HEK293 (cell line): ENCODE measurements around the gene HMX1.

Source experiments
- MZF1 ChIP-seq: fragments of 450-650 bp; formaldehyde crosslinking; IDR thresholded peaks from 2 replicates; pipeline ENCODE4 v1.5.1; 2017; ENCODE audit warnings: missing biosample characterization, missing genetic modification characterization, borderline replicate concordance
- ZNF121 ChIP-seq: fragments of 450-650 bp; formaldehyde crosslinking; IDR thresholded peaks from 2 replicates; pipeline ENCODE4 v1.5.1; 2016; ENCODE audit warnings: missing biosample characterization, missing genetic modification characterization
- ZNF211 ChIP-seq: fragments of 450-650 bp; formaldehyde crosslinking; IDR thresholded peaks from 2 replicates; pipeline ENCODE4 v1.5.1; 2016; ENCODE audit warnings: low read depth, missing biosample characterization, missing genetic modification characterization
- ZNF239 ChIP-seq: fragments of 450-650 bp; formaldehyde crosslinking; IDR thresholded peaks from 2 replicates; pipeline ENCODE4 v1.5.1; 2016; ENCODE audit warnings: missing biosample characterization, missing genetic modification characterization
- ZNF324 ChIP-seq: fragments of 450-650 bp; formaldehyde crosslinking; IDR thresholded peaks from 2 replicates; pipeline ENCODE4 v1.5.1; 2016; ENCODE audit warnings: missing biosample characterization, missing genetic modification characterization
- ZNF37A ChIP-seq: fragments of 450-650 bp; IDR thresholded peaks from 2 replicates; pipeline ENCODE4 v1.5.1; 2018; ENCODE audit warnings: missing biosample characterization, missing genetic modification characterization
- TF ChIP-seq, protein P1 (sequence below): fragments of 450-650 bp; formaldehyde crosslinking; IDR thresholded peaks from 2 replicates; pipeline ENCODE4 v1.5.1; 2016; ENCODE audit warnings: missing biosample characterization, missing genetic modification characterization
- TF ChIP-seq, protein P2 (sequence below): fragments of 450-650 bp; formaldehyde crosslinking; IDR thresholded peaks from 2 replicates; pipeline ENCODE4 v1.5.1; 2016; ENCODE audit warnings: missing biosample characterization, missing genetic modification characterization
- TF ChIP-seq, protein P3 (sequence below): fragments of 450-650 bp; formaldehyde crosslinking; IDR thresholded peaks from 2 replicates; pipeline ENCODE4 v1.5.1; 2017; ENCODE audit warnings: missing biosample characterization, mild to moderate bottlenecking, missing genetic modification characterization, moderate library complexity

DNA sequence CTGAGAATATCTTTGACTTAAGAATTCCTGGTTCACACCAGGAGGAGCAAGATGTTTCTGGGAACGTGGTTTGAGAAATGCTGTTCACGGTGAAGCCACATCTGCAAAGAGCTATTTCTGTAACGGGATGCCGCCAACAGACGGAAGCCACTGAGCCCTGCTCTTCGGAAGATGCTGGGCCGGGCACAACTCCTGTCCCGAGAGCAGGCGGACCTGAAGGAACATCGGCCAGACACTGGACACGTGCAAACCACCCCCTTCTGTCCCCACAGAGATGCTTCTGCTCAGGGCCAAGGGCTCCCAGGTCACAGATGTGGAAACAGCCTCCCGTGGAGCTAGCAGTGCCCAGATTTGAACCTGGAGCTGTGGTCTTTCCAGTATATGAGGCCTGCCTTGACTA lies 24.3 kb downstream of the HMX1 start:
- TF ChIP-seq, protein P1, sequence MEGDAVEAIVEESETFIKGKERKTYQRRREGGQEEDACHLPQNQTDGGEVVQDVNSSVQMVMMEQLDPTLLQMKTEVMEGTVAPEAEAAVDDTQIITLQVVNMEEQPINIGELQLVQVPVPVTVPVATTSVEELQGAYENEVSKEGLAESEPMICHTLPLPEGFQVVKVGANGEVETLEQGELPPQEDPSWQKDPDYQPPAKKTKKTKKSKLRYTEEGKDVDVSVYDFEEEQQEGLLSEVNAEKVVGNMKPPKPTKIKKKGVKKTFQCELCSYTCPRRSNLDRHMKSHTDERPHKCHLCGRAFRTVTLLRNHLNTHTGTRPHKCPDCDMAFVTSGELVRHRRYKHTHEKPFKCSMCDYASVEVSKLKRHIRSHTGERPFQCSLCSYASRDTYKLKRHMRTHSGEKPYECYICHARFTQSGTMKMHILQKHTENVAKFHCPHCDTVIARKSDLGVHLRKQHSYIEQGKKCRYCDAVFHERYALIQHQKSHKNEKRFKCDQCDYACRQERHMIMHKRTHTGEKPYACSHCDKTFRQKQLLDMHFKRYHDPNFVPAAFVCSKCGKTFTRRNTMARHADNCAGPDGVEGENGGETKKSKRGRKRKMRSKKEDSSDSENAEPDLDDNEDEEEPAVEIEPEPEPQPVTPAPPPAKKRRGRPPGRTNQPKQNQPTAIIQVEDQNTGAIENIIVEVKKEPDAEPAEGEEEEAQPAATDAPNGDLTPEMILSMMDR, result no peak
- TF ChIP-seq, protein P2, sequence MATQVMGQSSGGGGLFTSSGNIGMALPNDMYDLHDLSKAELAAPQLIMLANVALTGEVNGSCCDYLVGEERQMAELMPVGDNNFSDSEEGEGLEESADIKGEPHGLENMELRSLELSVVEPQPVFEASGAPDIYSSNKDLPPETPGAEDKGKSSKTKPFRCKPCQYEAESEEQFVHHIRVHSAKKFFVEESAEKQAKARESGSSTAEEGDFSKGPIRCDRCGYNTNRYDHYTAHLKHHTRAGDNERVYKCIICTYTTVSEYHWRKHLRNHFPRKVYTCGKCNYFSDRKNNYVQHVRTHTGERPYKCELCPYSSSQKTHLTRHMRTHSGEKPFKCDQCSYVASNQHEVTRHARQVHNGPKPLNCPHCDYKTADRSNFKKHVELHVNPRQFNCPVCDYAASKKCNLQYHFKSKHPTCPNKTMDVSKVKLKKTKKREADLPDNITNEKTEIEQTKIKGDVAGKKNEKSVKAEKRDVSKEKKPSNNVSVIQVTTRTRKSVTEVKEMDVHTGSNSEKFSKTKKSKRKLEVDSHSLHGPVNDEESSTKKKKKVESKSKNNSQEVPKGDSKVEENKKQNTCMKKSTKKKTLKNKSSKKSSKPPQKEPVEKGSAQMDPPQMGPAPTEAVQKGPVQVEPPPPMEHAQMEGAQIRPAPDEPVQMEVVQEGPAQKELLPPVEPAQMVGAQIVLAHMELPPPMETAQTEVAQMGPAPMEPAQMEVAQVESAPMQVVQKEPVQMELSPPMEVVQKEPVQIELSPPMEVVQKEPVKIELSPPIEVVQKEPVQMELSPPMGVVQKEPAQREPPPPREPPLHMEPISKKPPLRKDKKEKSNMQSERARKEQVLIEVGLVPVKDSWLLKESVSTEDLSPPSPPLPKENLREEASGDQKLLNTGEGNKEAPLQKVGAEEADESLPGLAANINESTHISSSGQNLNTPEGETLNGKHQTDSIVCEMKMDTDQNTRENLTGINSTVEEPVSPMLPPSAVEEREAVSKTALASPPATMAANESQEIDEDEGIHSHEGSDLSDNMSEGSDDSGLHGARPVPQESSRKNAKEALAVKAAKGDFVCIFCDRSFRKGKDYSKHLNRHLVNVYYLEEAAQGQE, result no peak
- no peak for TF ChIP-seq ZNF37A
- TF ChIP-seq ZNF239 (tag by site-specific recombination), result no peak
- no peak for TF ChIP-seq MZF1 (tag by site-specific recombination)
- no peak for TF ChIP-seq ZNF324 (tag by site-specific recombination)
- TF ChIP-seq ZNF121, result no peak
- no peak for TF ChIP-seq ZNF211 (tag by site-specific recombination)
- TF ChIP-seq, protein P3, sequence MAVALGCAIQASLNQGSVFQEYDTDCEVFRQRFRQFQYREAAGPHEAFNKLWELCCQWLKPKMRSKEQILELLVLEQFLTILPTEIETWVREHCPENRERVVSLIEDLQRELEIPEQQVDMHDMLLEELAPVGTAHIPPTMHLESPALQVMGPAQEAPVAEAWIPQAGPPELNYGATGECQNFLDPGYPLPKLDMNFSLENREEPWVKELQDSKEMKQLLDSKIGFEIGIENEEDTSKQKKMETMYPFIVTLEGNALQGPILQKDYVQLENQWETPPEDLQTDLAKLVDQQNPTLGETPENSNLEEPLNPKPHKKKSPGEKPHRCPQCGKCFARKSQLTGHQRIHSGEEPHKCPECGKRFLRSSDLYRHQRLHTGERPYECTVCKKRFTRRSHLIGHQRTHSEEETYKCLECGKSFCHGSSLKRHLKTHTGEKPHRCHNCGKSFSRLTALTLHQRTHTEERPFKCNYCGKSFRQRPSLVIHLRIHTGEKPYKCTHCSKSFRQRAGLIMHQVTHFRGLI (tag by site-specific recombination), result no peak
